ENCODE data around the gene RPL18A. TPM values are rescaled to one million over a fixed set of nuclear protein-coding genes. Genes with fewer than 3 reads are reported as not detected.

Gene RPL18A
- total RNA-seq, 1 donor from 2014 or later, result 1,378 TPM

DNA sequence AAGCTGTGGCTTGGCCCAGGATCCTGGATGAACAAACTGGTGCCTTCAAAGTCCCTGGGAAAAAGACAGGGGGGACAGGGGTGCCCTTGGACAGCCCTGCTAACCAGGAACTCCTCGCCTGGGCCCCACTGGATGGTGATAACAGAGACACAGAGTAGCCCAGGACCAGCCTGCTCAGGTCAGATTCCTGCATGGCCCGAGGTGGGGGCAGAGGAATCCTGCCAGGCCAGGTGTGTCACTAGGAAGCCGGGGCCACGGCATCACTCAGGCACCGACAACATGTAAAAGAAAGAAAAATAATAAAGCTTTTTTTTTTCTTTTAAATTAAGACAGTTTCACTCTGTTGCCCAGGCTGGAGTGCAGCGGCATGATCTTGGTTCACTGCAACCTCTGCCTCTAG, 5.6 kb upstream of the RPL18A start:
- DNase-seq (no peak), ATAC-seq (no peak)
- no peaks in the 10 kb centered on the region for H3K36me3 ChIP-seq
- H3K27ac ChIP-seq, result no peak overlapping the region
- no peaks in the 10 kb centered on the region for H3K9me3 ChIP-seq
- no peak overlapping the region for H3K4me3 ChIP-seq
- no peaks in the 10 kb centered on the region for H3K27me3 ChIP-seq (ENCODE audit: low read depth)
- intact Hi-C loops (cut with DNase I), result no loop called here
- no peak for TF ChIP-seq CTCF (IDR thresholded peaks at IDR 0.05)
- H3K4me1 ChIP-seq, result peaks cover 8% of the 10 kb centered on the region

DNA sequence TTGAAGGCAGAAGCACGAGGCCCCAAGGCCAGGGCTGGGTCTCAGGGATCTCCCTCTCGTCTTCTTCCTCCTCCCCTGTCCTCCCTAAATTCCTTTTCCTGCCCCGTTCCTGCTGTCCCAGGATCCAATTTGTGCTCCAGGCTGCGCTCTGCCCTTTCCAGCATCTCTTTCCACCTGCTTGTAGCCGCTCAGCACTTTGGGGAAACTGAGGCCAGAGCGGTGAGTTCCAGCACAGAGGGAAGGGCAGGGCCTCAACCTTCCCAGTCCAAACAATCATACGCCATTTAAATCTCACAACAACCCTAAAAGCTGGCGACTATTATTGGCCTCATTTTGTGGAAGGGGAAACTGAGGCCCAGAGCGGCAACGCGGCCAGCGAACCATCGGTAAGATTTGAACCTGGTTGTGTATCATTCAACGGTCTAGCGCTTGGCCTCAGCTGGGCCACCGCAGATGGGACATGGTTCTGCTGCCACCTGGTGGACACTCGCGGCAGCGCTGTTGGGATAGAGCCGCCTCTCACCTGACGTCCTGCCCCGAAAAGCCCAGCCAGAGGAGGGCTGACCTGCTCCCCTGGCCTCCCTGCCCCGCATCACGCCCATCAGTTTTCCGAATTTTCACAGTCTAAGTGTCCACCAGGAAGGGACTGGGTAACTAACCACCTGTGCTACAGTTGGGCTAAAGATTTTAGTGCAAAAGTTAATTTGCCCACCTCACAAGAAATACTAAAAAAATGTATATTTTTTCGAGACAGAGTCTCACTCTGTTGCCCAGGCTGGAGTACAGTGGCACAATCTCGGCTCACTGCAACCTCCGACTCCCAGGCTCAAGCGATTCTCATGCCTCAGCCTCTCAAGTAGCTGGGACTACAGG, 4.2 kb upstream of the RPL18A start:
- ATAC-seq (peak; percentile 55 to 75), DNase-seq (peak; percentile 90)
- intact Hi-C loops (cut with DNase I), result no loop called here
- Histone ChIP-seq H3K27ac (no peak overlapping the region), H3K36me3 (no peaks in the 10 kb centered on the region), H3K9me3 (no peaks in the 10 kb centered on the region), H3K27me3 (ENCODE audit: low read depth) (no peaks in the 10 kb centered on the region), H3K4me3 (no peak overlapping the region), H3K4me1 (peaks cover 11% of the 10 kb centered on the region)
- peak; percentile 98 for TF ChIP-seq CTCF (IDR thresholded peaks at IDR 0.05)

- no peak for TF ChIP-seq CTCF (IDR thresholded peaks at IDR 0.05)
- intact Hi-C loops (cut with DNase I), result no loop called here
- no peak for ATAC-seq
- no peaks in the 10 kb centered on the region for H3K27me3 ChIP-seq (ENCODE audit: low read depth)
- no peaks in the 10 kb centered on the region for H3K9me3 ChIP-seq
- H3K4me3 ChIP-seq, result peak overlapping the region; percentile 100
- H3K36me3 ChIP-seq, result peaks cover 48% of the 10 kb centered on the region
- peaks cover 26% of the 10 kb centered on the region for H3K4me1 ChIP-seq
- H3K27ac ChIP-seq, result peak overlapping the region; percentile 92
- DNase-seq, result no peak
Measured at GRCh38 chr19:17860331-17860992, 752 bp downstream of the RPL18A start.

DNA sequence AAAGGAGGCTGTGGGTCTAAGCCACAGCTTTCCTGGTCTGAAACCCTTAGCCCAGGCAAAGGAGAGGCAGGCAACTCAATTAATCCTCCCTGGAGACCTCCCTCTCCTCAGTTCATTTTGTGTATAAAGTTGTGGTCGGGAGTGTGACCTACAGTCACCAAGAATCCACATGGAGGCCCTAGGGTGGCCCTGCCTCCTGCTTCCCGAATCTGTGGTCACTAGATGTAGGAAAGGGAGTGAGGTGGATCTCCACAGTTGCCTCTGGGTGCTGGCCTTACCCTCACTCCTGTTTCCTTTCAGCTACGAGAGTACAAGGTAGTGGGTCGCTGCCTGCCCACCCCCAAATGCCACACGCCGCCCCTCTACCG, 1.3 kb downstream of the RPL18A start:
- H3K9me3 ChIP-seq, result no peaks in the 10 kb centered on the region
- peak overlapping the region; percentile 100 for H3K4me3 ChIP-seq
- DNase-seq (no peak), ATAC-seq (no peak)
- intact Hi-C loops (cut with DNase I), result no loop called here
- no peaks in the 10 kb centered on the region for H3K27me3 ChIP-seq (ENCODE audit: low read depth)
- H3K4me1 ChIP-seq, result peaks cover 31% of the 10 kb centered on the region
- H3K36me3 ChIP-seq, result peaks cover 50% of the 10 kb centered on the region
- H3K27ac ChIP-seq, result peak overlapping the region; percentile 92
- TF ChIP-seq CTCF (IDR thresholded peaks at IDR 0.05), result no peak

DNA sequence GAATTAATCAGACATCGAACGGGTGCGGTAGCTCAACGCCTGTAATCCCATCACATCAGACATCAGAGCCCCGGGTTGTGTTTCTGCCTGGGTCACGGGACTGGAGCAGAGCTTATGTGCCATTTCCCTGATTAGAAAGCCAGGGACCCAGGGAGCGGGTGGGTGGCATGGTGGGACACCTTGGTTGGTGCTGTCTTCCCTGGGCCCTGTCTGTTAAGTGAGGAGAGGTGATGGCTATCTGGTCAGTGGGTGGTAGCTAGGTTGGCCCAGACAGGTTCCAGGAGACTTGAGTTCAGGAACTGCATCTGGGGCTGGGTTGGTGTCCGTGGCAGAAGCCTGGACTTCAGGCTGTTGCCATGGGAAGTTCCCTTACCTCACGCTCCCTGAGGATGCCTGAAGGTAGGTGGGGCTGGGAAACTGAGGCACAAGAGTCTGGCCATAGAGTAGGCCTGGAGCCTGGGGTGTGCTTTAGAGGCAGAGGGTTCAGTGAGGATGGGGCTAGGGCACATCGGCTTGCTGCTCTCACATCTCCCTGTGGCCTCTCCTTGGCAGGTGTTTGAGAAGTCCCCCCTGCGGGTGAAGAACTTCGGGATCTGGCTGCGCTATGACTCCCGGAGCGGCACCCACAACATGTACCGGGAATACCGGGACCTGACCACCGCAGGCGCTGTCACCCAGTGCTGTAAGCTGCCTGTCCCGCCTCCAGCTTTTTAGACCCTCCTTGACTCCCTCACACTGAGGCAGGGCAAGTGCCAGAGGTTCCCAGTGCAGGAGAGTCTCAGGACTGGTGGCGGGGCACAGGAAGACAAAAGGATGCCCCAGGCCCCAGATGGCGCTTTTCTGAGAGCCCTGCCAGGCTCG, 2.1 kb downstream of the RPL18A start:
- no peak for ATAC-seq
- H3K27me3 ChIP-seq (ENCODE audit: low read depth), result no peaks in the 10 kb centered on the region
- intact Hi-C loops (cut with DNase I), result no loop called here
- H3K4me3 ChIP-seq, result peak overlapping the region; percentile 100
- H3K4me1 ChIP-seq, result peaks cover 32% of the 10 kb centered on the region
- no peak for TF ChIP-seq CTCF (IDR thresholded peaks at IDR 0.05)
- H3K27ac ChIP-seq, result no peak overlapping the region
- DNase-seq, result no peak
- H3K9me3 ChIP-seq, result no peaks in the 10 kb centered on the region
- H3K36me3 ChIP-seq, result peaks cover 50% of the 10 kb centered on the region
